Endothelial cell (in vitro differentiated cells): Measurements from ENCODE around the gene TBC1D22B. TPM values are rescaled to one million over a fixed set of nuclear protein-coding genes. Genes with fewer than 3 reads are reported as not detected.

Experiments used
- DNase-seq: peaks from one replicate; pipeline ENCODE4 v3.0.0; 2021; ENCODE audit warnings: low spot score
- H3K27ac Mint-ChIP-seq: one replicate; pipeline ENCODE4 v1.8.0; 2021; ENCODE audit warnings: mixed read lengths, inconsistent platforms; ENCODE audit not compliant: unreplicated experiment
- H3K27me3 Mint-ChIP-seq: one replicate; pipeline ENCODE4 v1.8.0; 2021; ENCODE audit warnings: mild to moderate bottlenecking, moderate library complexity, mixed read lengths, inconsistent platforms; ENCODE audit not compliant: unreplicated experiment
- H3K36me3 Mint-ChIP-seq: one replicate; pipeline ENCODE4 v1.8.0; 2021; ENCODE audit warnings: mild to moderate bottlenecking, low read depth, mixed read lengths, inconsistent platforms; ENCODE audit not compliant: unreplicated experiment
- H3K4me1 Mint-ChIP-seq: one replicate; pipeline ENCODE4 v1.8.0; 2021; ENCODE audit warnings: mild to moderate bottlenecking, mixed read lengths, inconsistent platforms; ENCODE audit not compliant: unreplicated experiment
- H3K4me3 Mint-ChIP-seq: one replicate; pipeline ENCODE4 v1.8.0; 2021; ENCODE audit warnings: mild to moderate bottlenecking, mixed read lengths, inconsistent platforms; ENCODE audit not compliant: unreplicated experiment
- H3K9me3 Mint-ChIP-seq: one replicate; pipeline ENCODE4 v1.8.0; 2021; ENCODE audit warnings: mixed read lengths, inconsistent platforms; ENCODE audit not compliant: unreplicated experiment
- CTCF ChIP-seq: fragments of 200-600 bp; sonication (generic); IDR thresholded peaks from one replicate; pipeline ENCODE4 v1.5.0; 2021; ENCODE audit warnings: antibody characterized with exemption; ENCODE audit not compliant: unreplicated experiment
- total RNA-seq: library from RNA; stranded (reverse); fragmentation: NEBNext Ultra II Directional; extraction: Animal tissue kit (Norgen Biotek cat#: 25700); gene quantifications from one replicate; pipeline ENCODE4 v1.2.1, GENCODE V29; 2021; ENCODE audit not compliant: unreplicated experiment

Gene TBC1D22B
- total RNA-seq, 1 donor from 2014 or later = 11.8 TPM

- no peak for DNase-seq
- Mint-ChIP-seq H3K36me3 (peaks cover 15% of the 10 kb centered on the region), H3K4me3 (no peak overlapping the region), H3K4me1 (peaks cover 3% of the 10 kb centered on the region), H3K27ac (no peak overlapping the region), H3K9me3 (no peaks in the 10 kb centered on the region), H3K27me3 (no peaks in the 10 kb centered on the region)
- no peak for TF ChIP-seq CTCF
These were observed 113.8 kb downstream of the TBC1D22B start for GRCh38 chr6:37371154-37372083.

GRCh38 chr6:37372116-37372515 lies 114.5 kb downstream of the TBC1D22B start:
- Mint-ChIP-seq H3K27me3 (no peaks in the 10 kb centered on the region), H3K9me3 (no peaks in the 10 kb centered on the region), H3K27ac (no peak overlapping the region), H3K4me1 (peaks cover 3% of the 10 kb centered on the region), H3K4me3 (no peak overlapping the region), H3K36me3 (peaks cover 15% of the 10 kb centered on the region)
- DNase-seq = no peak
- TF ChIP-seq CTCF = no peak

GRCh38 chr6:37373822-37374471 lies 116.4 kb downstream of the TBC1D22B start:
- Mint-ChIP-seq H3K4me1 (peaks cover 3% of the 10 kb centered on the region), H3K36me3 (peaks cover 16% of the 10 kb centered on the region), H3K9me3 (no peaks in the 10 kb centered on the region), H3K27me3 (no peaks in the 10 kb centered on the region), H3K27ac (peak overlapping the region; percentile 5), H3K4me3 (no peak overlapping the region)
- TF ChIP-seq CTCF = no peak
- DNase-seq = no peak

GRCh38 chr6:37375376-37375775 lies 117.8 kb downstream of the TBC1D22B start:
- Mint-ChIP-seq H3K36me3 (peaks cover 12% of the 10 kb centered on the region), H3K9me3 (no peaks in the 10 kb centered on the region), H3K27me3 (no peaks in the 10 kb centered on the region), H3K4me3 (no peak overlapping the region), H3K4me1 (peaks cover 3% of the 10 kb centered on the region), H3K27ac (no peak overlapping the region)
- no peak for TF ChIP-seq CTCF
- DNase-seq = no peak
